Thoracic aorta (tissue), 2 donors: ENCODE measurements around the gene TTLL11. TPM values are rescaled to one million over a fixed set of nuclear protein-coding genes. Genes with fewer than 3 reads are reported as not detected.

Source experiments
- ATAC-seq: fragments of 150-250 bp; one replicate; pipeline ENCODE4 v1.8.0; 2017; ENCODE audit warnings: low read depth; ENCODE audit not compliant: insufficient number of reproducible peaks, low FRiP score
- DNase-seq: peaks from one replicate; pipeline ENCODE4 v3.0.0-alpha.2; 2020; ENCODE audit warnings: low spot score
- H3K27ac ChIP-seq, 2 donors: fragments of 200-600 bp; sonication (generic); 1 replicate in 1 of 2; 2 replicates in 1 of 2; pipeline ENCODE4 v1.5.1; 2016; ENCODE audit warnings: mild to moderate bottlenecking in 2 of 2, moderate library complexity in 2 of 2
- H3K27me3 ChIP-seq: fragments of 200-600 bp; sonication (generic); replicated peaks from 2 replicates; pipeline ENCODE4 v1.6.0; 2016; ENCODE audit warnings: mild to moderate bottlenecking; ENCODE audit not compliant: insufficient read depth
- H3K36me3 ChIP-seq: fragments of 200-600 bp; sonication (generic); one replicate; pipeline ENCODE4 v1.5.1; 2016
- H3K4me1 ChIP-seq, 2 donors: fragments of 200-600 bp; sonication (generic); 1 replicate in 1 of 2; 2 replicates in 1 of 2; pipeline versions ENCODE4 v1.5.1 to v1.6.0; 2016; ENCODE audit warnings: low read depth in 2 of 2, mild to moderate bottlenecking in 1 of 2; ENCODE audit not compliant: control insufficient read depth in 1 of 2
- H3K4me3 ChIP-seq: fragments of 200-600 bp; sonication (generic); 2 replicates; pipeline ENCODE4 v1.5.1; 2016; ENCODE audit warnings: mild to moderate bottlenecking
- H3K9me3 ChIP-seq: fragments of 200-600 bp; sonication (generic); 2 replicates; pipeline ENCODE4 v1.5.1; 2016
- CTCF ChIP-seq: fragments of 200-600 bp; sonication (generic); IDR thresholded peaks from one replicate; pipeline ENCODE4 v1.5.1; 2019; ENCODE audit warnings: antibody characterized with exemption
- total RNA-seq, 2 donors: library from RNA; depleted of rRNA; stranded (reverse); fragments of >200 nt; gene quantifications; one replicate each; pipeline versions ENCODE4 v1.1.0 to v1.2.3, GENCODE V29; 2016

The TTLL11 gene
- total RNA-seq, 2 donors from 2014 or later, result 25.7 to 31.2 TPM

DNA sequence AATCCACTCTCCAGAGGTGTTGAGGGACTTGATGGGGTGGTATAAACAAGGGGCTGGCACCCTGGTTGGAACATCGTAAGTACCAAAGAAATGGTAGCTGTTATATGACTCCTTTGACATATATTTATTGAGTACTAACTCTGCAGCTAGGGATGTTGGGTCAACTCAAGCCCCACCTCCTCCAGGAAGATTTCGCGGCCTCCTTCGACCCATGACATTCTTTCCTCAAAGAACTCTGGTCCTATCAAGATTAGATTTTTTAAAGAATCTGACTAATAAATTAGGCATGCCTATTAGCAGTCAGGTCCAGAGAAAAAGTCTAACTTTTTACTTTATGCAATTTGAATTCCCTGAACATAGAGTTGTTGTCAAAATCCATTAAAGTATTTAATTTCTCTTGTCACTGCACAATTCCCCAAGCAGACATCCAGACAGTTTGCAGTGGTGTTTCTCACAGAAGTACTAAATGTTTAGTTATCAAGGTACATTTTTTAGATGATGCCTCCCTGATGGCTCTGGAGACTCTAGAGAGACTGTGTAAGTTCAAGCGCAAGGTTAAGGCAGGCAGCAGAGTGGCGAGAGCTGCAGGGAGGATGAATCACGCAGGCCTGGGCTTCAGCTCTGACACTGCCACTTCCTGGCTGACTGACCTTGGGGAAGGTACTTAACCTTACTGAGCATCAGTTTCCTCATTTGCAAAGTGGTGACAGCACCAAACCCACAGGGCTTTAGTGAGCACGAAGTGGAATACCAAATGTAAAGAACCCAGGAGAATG, 209.6 kb downstream of the TTLL11 start:
- Histone ChIP-seq H3K4me3 (no peak overlapping the region), H3K36me3 (no peaks in the 10 kb centered on the region), H3K9me3 (no peaks in the 10 kb centered on the region), H3K27ac (peak overlapping the region; percentile 54 to 55), H3K4me1 (peaks cover 5 to 29% of the 10 kb centered on the region in 2 donors), H3K27me3 (no peaks in the 10 kb centered on the region)
- TF ChIP-seq CTCF, result no peak
- ATAC-seq (no peak), DNase-seq (no peak)

GRCh38 chr9:121881920-121882500, 211.1 kb downstream of the TTLL11 start:
- TF ChIP-seq CTCF, result no peak
- Histone ChIP-seq H3K27me3 (no peaks in the 10 kb centered on the region), H3K36me3 (no peaks in the 10 kb centered on the region), H3K4me3 (no peak overlapping the region), H3K27ac (no peak overlapping the region), H3K9me3 (no peaks in the 10 kb centered on the region), H3K4me1 (peaks cover 5 to 32% of the 10 kb centered on the region in 2 donors)
- DNase-seq, result no peak
- ATAC-seq, result no peak

DNA sequence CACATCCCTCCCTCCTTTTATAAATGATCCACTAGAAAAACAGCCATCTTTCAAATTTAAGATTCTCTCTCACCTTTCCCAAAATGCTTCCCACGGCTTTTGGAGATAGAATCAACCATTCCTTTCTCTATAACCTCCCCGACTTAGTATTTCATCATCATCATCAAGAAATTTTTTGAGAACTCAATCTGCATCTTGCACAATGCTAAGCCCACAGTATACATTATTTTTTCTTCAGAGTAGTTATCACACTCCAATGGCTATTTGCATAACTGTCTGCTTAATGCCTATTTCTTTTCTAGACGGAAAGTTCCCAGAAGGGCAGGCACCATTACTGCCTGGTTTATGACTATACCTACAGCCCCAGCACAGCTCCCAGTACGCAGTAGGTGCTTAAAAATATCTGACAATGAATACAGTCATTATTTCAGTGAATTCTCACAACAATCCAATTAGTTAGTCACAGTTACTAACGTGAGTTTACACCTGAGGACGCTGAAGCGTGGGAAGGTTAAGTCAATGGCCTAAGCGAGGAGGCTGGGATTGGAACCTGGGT, 212.7 kb downstream of the TTLL11 start:
- Histone ChIP-seq H3K4me1 (peaks cover 5 to 39% of the 10 kb centered on the region in 2 donors), H3K36me3 (no peaks in the 10 kb centered on the region), H3K9me3 (no peaks in the 10 kb centered on the region), H3K27ac (no peak overlapping the region), H3K4me3 (no peak overlapping the region), H3K27me3 (no peaks in the 10 kb centered on the region)
- ATAC-seq (no peak), DNase-seq (no peak)
- no peak for TF ChIP-seq CTCF

DNA sequence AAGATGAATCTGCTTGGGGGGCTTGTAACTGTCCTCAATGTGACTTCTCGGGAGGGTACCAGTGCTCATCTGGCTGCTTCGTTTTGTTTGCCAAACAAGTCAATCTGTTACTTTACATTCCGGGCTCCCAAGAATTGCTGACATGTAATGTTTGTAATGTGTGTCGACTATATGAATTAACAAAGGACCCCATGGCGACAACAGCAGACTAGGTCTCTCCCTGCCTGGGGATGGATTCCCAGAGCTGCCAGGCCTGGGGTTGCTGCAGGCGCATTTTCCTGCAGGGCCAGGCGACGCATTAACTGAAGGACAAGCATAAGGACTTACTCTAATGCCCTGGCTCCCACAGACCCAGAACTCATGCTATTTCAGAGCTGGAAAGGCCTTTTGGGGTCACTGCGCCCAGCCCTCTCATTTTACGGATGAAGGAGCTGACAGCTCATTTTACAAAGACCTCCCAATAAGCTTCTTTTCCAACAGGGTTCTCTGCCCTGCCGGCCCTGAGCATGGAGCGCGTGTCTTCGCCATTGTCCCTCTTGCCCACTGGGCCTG, 214.8 kb downstream of the TTLL11 start:
- no peak for TF ChIP-seq CTCF
- Histone ChIP-seq H3K27me3 (no peaks in the 10 kb centered on the region), H3K4me1 (peaks cover 0 to 19% of the 10 kb centered on the region in 2 donors), H3K27ac (no peak overlapping the region), H3K36me3 (peaks cover 6% of the 10 kb centered on the region), H3K9me3 (no peaks in the 10 kb centered on the region), H3K4me3 (no peak overlapping the region)
- DNase-seq, result no peak
- no peak for ATAC-seq

DNA sequence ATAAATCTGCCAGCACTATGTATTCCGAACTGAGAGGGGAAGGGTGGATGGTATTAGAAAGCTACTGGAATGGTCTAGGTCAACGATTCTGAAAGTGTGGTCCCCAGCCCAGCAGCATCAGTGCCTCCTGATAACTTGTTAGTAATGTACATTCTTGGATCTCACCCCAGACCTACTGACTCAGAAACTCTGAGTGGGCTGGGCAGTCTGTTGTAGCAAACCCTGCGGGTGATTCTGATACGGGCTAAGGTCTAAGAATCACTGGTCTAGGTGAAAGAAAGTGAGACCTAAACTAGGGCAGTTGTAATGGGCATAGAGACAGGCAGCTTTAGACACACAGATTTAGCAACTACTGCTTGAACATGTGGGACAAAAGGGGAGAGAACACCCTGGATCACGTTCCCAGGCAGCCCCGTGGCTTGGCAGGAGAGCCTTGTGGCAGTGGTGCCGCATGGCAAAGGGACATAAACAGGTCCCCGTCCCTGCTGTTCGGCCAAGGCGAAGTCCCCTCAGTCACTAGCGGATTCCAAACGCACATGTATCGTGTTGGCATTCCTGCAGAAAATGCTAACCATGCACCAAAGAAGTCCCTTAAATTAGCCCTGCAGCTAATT, 216.3 kb downstream of the TTLL11 start:
- no peaks in the 10 kb centered on the region for H3K27me3 ChIP-seq
- peaks cover 6% of the 10 kb centered on the region for H3K36me3 ChIP-seq
- peaks cover 0 to 13% of the 10 kb centered on the region in 2 donors for H3K4me1 ChIP-seq
- H3K27ac ChIP-seq, result no peak overlapping the region
- H3K9me3 ChIP-seq, result no peaks in the 10 kb centered on the region
- TF ChIP-seq CTCF, result no peak
- ATAC-seq (no peak), DNase-seq (no peak)
- H3K4me3 ChIP-seq, result peak overlapping the region; percentile 20
